HT1080 (cell line): ENCODE measurements around the gene ATP6V0E2. TPM values are rescaled to one million over a fixed set of nuclear protein-coding genes. Genes with fewer than 3 reads are reported as not detected.

Source experiments
- small RNA-seq: library from RNA; depleted of rRNA; stranded (forward); fragments of <200 nt; gene quantifications from one replicate; pipeline ENCODE3, GENCODE V24; 2014
- total RNA-seq: library from RNA; depleted of rRNA; stranded (reverse); fragments of >200 nt; shearing (Covaris generic); gene quantifications from 2 replicates; pipeline ENCODE4 v1.2.3, GENCODE V29; 2014; rRNA removed

The ATP6V0E2 gene
- total RNA-seq, 1 experiment from 2014 or later, result 60.4 TPM

Small RNA genes within 50 kb of the gene (small RNA-seq; reads per million reads assigned to genes)
- gene AC093458.1, result not detected

Other genes starting within 250 kb of the ATP6V0E2 start
- gene ZNF467, start 100.4 kb upstream of the ATP6V0E2 start, total RNA-seq, result 1.7 and 2.4 TPM in 2 replicates
- 0.37 and 0.90 TPM in 2 replicates for gene ZNF862, start 35.6 kb upstream of the ATP6V0E2 start, total RNA-seq